Epithelial cell of esophagus (primary cell): ENCODE data around the gene C6orf132.

Experiments used
- DNase-seq: peaks from one replicate; pipeline ENCODE4 v3.0.0; 2010; ENCODE audit warnings: low read depth
- H3K4me3 ChIP-seq: 2 replicates; pipeline ENCODE4 v1.5.1; 2011; ENCODE audit warnings: mild to moderate bottlenecking, low read length, control low read depth
- CTCF ChIP-seq: IDR thresholded peaks from 2 replicates; pipeline ENCODE4 v1.5.1; 2011; ENCODE audit warnings: low read depth, mild to moderate bottlenecking, low read length, control low read depth, inconsistent platforms; ENCODE audit not compliant: insufficient read depth; ENCODE audit errors: missing control alignments

The C6orf132 gene

DNA sequence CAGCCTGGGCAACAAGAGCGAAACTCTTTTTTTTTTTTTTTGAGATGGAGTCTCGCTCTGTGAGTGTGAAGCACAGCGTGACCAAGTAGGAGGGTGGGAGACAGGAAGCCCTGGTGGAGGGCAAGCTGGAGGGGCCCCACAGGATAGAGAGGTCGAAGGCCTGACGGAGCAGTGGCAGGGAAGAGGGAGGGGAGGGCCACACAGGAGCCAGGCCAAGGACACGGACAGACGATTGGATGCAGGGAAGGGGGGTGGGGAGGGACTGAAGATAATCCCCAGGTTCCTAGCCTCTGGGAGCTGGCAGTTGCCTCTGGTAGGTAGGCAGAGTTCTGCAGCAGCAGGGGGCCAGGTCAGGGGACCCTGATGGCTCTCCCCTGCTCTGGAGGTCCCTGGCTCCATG is 20.0 kb upstream of the C6orf132 start:
- no peak for TF ChIP-seq CTCF
- DNase-seq, result no peak
- H3K4me3 ChIP-seq, result no peak overlapping the region

DNA sequence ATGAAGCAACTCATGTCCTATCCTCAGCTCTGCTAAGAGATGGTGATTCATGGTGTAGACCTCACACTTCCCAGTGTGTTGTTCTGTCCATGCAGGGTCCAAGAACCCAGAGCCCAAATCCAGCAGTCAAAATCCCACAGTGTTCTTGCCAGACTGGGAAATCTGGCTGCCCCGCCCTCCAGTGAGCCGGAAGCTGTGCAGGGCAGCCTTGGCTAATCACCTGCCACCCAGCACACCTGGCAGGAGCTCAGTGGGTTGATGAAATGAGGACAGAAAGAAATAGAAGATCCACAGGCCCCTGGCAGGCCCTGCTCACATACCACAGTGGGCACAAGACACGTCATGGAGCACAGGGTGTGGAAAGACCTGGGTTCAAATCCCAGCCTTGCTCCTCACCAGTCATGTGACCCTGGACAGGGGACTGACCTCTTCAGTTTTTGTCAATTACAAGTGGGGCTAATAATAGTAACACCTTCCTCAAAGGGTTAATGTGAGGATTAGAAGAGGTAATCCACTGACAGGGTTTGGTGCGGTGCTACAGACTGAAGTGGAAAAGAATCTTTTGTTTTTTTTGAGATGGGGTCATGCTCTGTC is 17.1 kb upstream of the C6orf132 start:
- DNase-seq, result peak; percentile 43
- no peak overlapping the region for H3K4me3 ChIP-seq
- TF ChIP-seq CTCF, result no peak

DNA sequence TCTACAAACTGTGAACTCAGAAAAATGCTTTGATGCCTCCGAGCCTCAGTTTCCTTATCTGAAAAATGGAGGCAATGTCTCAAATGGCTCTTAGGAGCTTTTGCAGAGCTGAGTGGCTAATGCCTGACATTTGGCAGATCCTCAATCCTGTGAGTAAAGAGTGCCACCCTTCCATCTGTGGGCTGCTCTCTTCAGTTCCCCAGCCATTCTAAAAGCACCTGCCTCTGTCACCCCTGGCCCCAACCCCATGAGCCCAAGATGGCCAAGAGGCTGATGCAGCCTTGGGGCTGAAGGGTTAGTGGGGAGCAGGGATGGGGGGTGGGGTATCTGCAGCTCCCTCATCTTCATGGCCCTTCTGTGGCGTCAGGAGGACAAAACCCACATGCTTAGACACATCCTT is 16.2 kb upstream of the C6orf132 start:
- DNase-seq, result no peak
- H3K4me3 ChIP-seq, result no peak overlapping the region
- no peak for TF ChIP-seq CTCF

DNA sequence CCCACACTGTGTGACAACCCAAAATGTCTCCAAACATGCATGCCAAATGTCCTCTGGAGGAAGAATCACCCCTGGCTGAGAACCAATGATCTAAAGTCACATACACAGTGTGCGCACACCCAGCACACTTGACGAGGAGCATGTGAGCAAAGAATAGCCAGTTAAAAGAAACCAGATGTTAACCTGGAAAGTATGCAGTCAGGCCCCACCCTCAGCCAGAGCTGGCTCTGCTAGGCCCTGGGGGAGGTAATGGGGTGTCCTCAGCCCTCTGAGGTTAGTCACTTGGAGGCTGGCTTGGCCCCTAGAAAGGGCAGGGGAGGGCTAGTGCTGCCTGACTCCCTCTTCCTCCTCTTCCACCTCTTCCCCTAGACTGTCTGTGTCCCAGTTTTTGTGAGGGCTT is 15.6 kb upstream of the C6orf132 start:
- TF ChIP-seq CTCF, result no peak
- DNase-seq, result peak; percentile 71
- no peak overlapping the region for H3K4me3 ChIP-seq

DNA sequence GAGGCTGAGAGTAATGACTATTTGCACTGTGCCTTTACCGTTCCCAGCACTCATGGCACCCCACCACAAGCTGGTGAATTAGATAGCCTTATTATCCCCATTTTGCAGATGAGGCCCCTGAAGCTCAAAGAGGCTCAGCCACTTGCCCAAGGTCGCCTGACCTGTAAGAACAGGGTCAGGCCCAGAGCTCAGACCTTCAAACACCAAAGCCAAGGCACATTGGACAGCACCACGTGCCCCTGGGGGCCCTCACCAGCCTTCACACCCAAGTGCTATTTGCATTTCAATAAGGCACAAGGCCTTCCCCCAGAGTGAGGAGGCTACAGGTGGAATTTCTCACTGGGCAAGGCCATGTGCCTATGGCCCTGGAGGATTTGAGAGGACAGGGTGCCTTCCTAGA is 14.2 kb upstream of the C6orf132 start:
- TF ChIP-seq CTCF, result no peak
- no peak overlapping the region for H3K4me3 ChIP-seq
- no peak for DNase-seq

DNA sequence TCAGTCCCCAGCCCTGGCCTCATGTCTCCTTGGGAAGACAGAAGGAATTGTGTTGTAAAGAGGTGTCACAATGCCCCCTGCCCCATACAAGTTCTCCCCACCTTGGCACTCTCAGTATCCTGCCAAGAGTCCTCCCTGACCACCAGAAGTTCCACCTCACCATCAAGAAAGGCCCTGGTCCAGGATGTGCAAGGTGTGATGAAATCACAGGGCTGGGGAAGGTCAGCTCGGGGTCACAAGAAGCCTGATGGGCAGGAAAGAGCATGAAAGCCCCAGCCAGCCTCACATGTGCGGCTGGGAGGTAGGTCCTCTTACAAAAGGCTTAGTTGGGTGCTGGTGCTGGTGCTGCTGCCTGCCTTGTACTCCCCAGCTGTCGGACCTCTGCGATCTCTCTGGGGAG is 12.9 kb upstream of the C6orf132 start:
- no peak overlapping the region for H3K4me3 ChIP-seq
- no peak for TF ChIP-seq CTCF
- no peak for DNase-seq

DNA sequence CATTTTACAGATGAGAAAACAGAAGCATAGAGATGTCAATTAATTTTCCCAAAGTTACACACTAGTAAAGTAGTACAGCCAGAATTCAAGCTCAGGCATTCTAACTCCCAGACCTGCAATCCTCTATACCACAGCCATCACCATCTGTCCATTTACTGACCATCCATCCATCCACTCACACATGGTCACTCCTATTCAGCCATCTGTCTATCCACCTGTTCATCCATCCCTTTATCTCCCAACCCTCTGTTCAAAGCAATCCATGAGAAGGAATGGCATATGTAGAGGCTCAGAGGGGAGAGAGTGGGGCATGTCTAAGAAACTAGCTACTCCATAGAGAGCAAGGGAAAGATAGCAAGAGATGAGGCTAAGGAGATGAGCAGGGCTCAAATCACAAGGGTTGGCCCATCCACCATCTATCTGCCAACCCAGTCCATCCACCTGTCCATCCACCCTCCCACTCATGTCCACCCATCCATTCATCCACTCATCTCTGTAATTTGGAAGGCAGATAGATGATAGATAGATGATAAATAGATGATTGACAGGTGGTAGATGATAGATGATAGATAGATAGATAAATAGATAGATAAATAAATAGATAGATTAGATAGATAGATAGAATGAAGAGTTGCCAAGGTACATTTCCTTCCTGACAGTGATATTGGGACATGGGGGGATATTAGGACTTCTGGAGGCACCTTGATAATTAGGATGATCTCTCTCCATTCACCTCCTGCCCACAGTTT is 12.2 kb upstream of the C6orf132 start:
- no peak for TF ChIP-seq CTCF
- DNase-seq, result no peak
- H3K4me3 ChIP-seq, result no peak overlapping the region
